Ishikawa (cell line): ENCODE measurements around the gene SNX27.
A peak's percentile ranks its signal among the peaks of the same experiment; 100 is the strongest.

ENCODE experiments used
- CEBPB ChIP-seq: IDR thresholded peaks from 2 replicates; pipeline ENCODE4 v1.6.1; 2012
- CREB1 ChIP-seq: IDR thresholded peaks from 2 replicates; pipeline ENCODE4 v1.6.1; 2012; ENCODE audit warnings: low read depth
- EGR1 ChIP-seq: IDR thresholded peaks from 2 replicates; pipeline ENCODE4 v1.6.1; 2012
- EP300 ChIP-seq: IDR thresholded peaks from 2 replicates; pipeline ENCODE4 v1.6.1; 2012; ENCODE audit warnings: borderline replicate concordance
- FOXM1 ChIP-seq: IDR thresholded peaks from 2 replicates; pipeline ENCODE4 v1.6.1; 2012; ENCODE audit warnings: low read depth, borderline replicate concordance
- MAX ChIP-seq: IDR thresholded peaks from 2 replicates; pipeline ENCODE4 v1.6.1; 2012
- NFIC ChIP-seq: IDR thresholded peaks from 2 replicates; pipeline ENCODE4 v1.6.1; 2012
- RAD21 ChIP-seq: IDR thresholded peaks from 2 replicates; pipeline ENCODE4 v1.6.1; 2012; ENCODE audit warnings: low read depth
- TCF12 ChIP-seq: IDR thresholded peaks from 2 replicates; pipeline ENCODE4 v1.6.1; 2012; ENCODE audit warnings: low read depth
- TEAD4 ChIP-seq: IDR thresholded peaks from 2 replicates; pipeline ENCODE4 v1.6.1; 2012
- USF1 ChIP-seq: IDR thresholded peaks from 2 replicates; pipeline ENCODE4 v1.6.1; 2012
- YY1 ChIP-seq: IDR thresholded peaks from 2 replicates; pipeline ENCODE4 v1.6.1; 2012; ENCODE audit warnings: low read depth
- ZBTB7A ChIP-seq: IDR thresholded peaks from 2 replicates; pipeline ENCODE4 v1.6.1; 2012; ENCODE audit warnings: low read depth
- TF ChIP-seq, protein P1 (sequence below): IDR thresholded peaks from 2 replicates; pipeline ENCODE4 v1.6.1; 2012; ENCODE audit warnings: low read depth, mild to moderate bottlenecking

DNA sequence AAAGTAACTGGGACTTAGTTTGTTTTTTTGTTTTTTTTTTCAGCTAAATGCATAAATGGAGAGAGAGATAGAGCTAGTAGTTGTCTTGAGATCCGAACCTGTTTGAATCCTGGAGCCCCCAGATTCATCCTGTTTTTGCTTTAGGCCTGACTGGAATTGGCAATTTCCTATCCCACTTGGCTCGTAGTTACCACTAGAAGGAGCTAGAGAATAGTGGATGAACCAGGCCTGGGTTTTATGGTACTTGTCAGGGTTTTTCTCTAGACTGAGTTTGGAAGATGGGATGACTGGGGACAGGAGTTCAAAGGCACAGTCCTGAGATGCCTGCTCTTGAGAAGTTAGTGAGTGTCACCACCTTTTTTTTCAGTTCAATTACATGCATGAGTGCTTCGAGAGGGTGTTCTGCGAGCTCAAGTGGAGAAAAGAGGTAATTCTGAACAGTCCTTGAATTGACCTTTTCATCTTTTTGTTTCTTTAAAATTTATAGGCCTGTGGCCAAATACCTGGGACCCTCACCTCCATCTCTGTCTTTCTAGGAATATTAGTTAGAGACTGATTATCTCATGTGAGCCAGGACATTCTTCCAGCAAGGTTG is 81.3 kb downstream of the SNX27 start:
- TF ChIP-seq CREB1 (no peak), MAX (no peak), TCF12 (no peak), CEBPB (no peak), FOXM1 (no peak), TEAD4 (no peak), RAD21 (peak; percentile 84), NFIC (no peak), ZBTB7A (no peak), YY1 (no peak), USF1 (no peak), EP300 (no peak), EGR1 (no peak)
- TF ChIP-seq, protein P1, sequence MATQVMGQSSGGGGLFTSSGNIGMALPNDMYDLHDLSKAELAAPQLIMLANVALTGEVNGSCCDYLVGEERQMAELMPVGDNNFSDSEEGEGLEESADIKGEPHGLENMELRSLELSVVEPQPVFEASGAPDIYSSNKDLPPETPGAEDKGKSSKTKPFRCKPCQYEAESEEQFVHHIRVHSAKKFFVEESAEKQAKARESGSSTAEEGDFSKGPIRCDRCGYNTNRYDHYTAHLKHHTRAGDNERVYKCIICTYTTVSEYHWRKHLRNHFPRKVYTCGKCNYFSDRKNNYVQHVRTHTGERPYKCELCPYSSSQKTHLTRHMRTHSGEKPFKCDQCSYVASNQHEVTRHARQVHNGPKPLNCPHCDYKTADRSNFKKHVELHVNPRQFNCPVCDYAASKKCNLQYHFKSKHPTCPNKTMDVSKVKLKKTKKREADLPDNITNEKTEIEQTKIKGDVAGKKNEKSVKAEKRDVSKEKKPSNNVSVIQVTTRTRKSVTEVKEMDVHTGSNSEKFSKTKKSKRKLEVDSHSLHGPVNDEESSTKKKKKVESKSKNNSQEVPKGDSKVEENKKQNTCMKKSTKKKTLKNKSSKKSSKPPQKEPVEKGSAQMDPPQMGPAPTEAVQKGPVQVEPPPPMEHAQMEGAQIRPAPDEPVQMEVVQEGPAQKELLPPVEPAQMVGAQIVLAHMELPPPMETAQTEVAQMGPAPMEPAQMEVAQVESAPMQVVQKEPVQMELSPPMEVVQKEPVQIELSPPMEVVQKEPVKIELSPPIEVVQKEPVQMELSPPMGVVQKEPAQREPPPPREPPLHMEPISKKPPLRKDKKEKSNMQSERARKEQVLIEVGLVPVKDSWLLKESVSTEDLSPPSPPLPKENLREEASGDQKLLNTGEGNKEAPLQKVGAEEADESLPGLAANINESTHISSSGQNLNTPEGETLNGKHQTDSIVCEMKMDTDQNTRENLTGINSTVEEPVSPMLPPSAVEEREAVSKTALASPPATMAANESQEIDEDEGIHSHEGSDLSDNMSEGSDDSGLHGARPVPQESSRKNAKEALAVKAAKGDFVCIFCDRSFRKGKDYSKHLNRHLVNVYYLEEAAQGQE: no peak
